ENCODE measurements around the gene SEL1L2.
A peak's percentile ranks its signal among the peaks of the same experiment; 100 is the strongest.

The SEL1L2 gene

GRCh38 chr20:13960119-13960518 lies 30.3 kb downstream of the SEL1L2 start:
- no peak for DNase-seq (ENCODE audit: insufficient read length, low spot score)
- no peak for TF ChIP-seq CTCF (IDR thresholded peaks at IDR 0.05; ENCODE audit: insufficient read depth, missing control alignments)
- no peak for FAIRE-seq

DNA sequence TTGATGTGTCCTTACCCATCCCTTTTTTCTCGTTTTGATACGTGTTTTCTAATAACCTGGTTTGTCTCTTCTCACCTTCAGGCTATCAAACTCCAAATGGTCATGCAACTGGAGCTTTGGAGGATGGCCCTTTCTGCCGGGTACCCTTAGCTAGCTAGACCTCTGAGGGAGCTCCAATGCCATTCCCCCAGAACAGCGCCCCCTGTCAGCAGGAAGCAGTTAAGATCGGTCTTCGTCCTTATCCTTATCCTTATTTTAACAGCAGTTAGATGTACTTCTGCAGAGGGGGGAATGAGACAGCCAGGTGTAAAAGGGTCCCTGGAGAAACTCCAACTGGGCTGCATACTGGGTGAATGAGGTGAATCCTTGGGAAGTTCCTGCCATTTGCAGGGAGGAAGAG lies 37.2 kb downstream of the SEL1L2 start:
- no peak for DNase-seq (ENCODE audit: insufficient read length, low spot score)
- TF ChIP-seq CTCF (IDR thresholded peaks at IDR 0.05; ENCODE audit: insufficient read depth, missing control alignments), result peak; percentile 26
- no peak for FAIRE-seq

DNA sequence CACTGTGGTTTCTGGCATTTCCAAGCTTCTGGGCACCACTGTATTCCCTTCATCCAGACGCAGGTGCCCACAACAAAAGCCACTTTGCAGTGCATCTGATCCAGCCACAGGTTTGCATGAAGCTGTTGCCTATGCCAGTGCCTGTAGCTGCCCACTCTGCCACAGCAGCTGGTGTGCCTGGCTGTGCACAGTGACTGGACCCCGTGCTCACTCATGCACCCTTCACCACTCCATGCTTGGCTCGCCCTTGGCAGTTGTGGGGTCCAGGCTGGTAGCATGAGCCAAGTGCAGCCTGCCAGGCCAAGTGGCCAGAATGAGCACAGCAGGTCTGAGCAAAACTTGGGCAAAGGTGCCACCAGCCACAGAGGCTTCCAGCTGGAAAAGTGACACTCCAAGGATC lies 42.7 kb downstream of the SEL1L2 start:
- no peak for FAIRE-seq

GRCh38 chr20:13941031-13941430 lies 49.4 kb downstream of the SEL1L2 start:
- no peak for FAIRE-seq
- DNase-seq (ENCODE audit: insufficient read length, low spot score), result no peak
- no peak for TF ChIP-seq CTCF (IDR thresholded peaks at IDR 0.05; ENCODE audit: insufficient read depth, missing control alignments)

More for the DNA sequence above, 42.7 kb downstream of the SEL1L2 start:
- TF ChIP-seq CTCF (IDR thresholded peaks at IDR 0.05; ENCODE audit: insufficient read depth, missing control alignments), result no peak
- DNase-seq (ENCODE audit: insufficient read length, low spot score), result no peak

DNA sequence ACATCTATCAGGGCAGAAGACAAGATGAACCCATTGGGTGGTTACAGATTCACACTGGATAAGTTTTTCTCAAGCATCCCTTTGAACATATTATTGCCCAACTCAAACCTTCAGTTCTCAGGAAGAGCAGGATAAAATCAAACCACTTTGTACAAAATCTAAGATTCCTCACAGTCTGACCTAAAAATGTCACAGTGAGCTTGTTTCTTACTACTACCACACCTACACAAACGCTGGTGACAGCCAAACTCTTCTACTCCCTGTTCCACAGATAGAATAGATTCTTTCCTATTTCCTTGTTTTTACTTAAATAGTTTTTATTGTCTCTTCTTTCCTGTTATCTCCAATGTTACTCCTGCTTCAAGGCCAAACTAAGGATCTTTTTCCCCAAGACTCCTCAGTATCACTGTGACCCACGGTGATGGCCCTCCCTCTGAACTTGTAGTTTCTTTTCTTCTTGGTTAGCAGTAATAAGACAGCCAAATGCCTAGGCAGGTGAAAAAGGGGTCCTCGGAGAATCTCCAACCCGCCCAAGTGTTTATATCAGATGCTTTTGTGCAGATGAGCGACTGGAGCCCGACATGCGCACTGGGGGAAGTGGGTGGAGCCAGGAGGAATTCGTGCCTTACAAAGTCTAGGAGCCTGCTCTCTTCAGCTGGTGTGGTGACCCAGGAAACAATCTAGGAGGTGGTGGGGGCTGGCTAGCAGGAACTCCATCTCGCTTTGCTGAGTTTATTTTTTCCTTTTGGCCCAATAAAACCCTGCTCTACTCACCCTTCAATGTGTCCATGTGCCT lies 53.4 kb downstream of the SEL1L2 start:
- FAIRE-seq (no peak), DNase-seq (ENCODE audit: insufficient read length, low spot score) (no peak)
- TF ChIP-seq CTCF (IDR thresholded peaks at IDR 0.05; ENCODE audit: insufficient read depth, missing control alignments), result no peak

- no peak for TF ChIP-seq CTCF (IDR thresholded peaks at IDR 0.05; ENCODE audit: insufficient read depth, missing control alignments)
- FAIRE-seq, result no peak
- DNase-seq (ENCODE audit: insufficient read length, low spot score), result no peak
Observed at GRCh38 chr20:13934992-13935894, 55.2 kb downstream of the SEL1L2 start.

All from D721Med (cell line).